ENCODE results near the gene ZNF234.

DNA sequence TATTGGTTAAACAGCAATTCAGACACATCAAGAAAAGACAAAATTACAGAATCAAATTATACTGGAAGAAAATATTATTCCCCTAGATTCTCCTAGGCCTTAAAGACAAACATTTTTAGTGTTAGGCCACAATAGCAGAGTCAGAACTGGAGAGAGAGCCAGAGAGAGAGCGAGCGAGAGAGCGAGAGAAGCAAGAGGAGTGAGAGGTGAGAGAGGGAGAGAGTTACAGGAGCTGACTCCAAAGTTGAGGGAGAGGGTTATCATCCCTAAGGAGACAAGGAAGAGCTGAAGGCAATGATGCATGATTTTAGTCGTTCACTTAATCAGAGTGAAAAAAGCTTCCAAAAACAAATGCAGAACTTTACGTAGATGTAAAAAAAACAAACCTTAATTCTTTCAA is 50.8 kb downstream of the ZNF234 start:
- TF ChIP-seq, protein P1, sequence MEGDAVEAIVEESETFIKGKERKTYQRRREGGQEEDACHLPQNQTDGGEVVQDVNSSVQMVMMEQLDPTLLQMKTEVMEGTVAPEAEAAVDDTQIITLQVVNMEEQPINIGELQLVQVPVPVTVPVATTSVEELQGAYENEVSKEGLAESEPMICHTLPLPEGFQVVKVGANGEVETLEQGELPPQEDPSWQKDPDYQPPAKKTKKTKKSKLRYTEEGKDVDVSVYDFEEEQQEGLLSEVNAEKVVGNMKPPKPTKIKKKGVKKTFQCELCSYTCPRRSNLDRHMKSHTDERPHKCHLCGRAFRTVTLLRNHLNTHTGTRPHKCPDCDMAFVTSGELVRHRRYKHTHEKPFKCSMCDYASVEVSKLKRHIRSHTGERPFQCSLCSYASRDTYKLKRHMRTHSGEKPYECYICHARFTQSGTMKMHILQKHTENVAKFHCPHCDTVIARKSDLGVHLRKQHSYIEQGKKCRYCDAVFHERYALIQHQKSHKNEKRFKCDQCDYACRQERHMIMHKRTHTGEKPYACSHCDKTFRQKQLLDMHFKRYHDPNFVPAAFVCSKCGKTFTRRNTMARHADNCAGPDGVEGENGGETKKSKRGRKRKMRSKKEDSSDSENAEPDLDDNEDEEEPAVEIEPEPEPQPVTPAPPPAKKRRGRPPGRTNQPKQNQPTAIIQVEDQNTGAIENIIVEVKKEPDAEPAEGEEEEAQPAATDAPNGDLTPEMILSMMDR (IDR thresholded peaks at IDR 0.05; ENCODE audit: low read length), result no peak
- no peak for TF ChIP-seq EZH2 (optimal IDR thresholded peaks at IDR 0.05; ENCODE audit: low read depth, low read length)

Measured in MM.1S (cell line).